WTC11 (cell line): Measurements from ENCODE around the gene PEX11B.

ENCODE experiments used
- AFF4 ChIP-seq: sonication (generic); formaldehyde crosslinking; IDR thresholded peaks from 2 replicates; pipeline ENCODE4 v1.8.1; 2023; ENCODE audit warnings: mild to moderate bottlenecking, missing genetic modification reagents, borderline replicate concordance
- ATF3 ChIP-seq: sonication (generic); formaldehyde crosslinking; conservative IDR thresholded peaks from 2 replicates; pipeline ENCODE4 v1.8.1; 2022; ENCODE audit warnings: mild to moderate bottlenecking, missing genetic modification reagents
- CREB1 ChIP-seq: sonication (generic); formaldehyde crosslinking; IDR thresholded peaks from 2 replicates; pipeline ENCODE4 v1.8.0; 2023; ENCODE audit warnings: mild to moderate bottlenecking, missing genetic modification reagents
- CTCF ChIP-seq: fragments of 200-600 bp; IDR thresholded peaks from 2 replicates; pipeline ENCODE4 v1.8.0; 2022; ENCODE audit warnings: antibody characterized with exemption
- ESRRA ChIP-seq: sonication (generic); formaldehyde crosslinking; IDR thresholded peaks from 2 replicates; pipeline ENCODE4 v1.8.1; 2022; ENCODE audit warnings: mild to moderate bottlenecking, missing genetic modification reagents, borderline replicate concordance
- SP1 ChIP-seq: sonication (generic); formaldehyde crosslinking; conservative IDR thresholded peaks from 2 replicates; pipeline ENCODE4 v1.8.1; 2022; ENCODE audit warnings: missing genetic modification reagents
- STAT6 ChIP-seq: sonication (generic); formaldehyde crosslinking; conservative IDR thresholded peaks from 2 replicates; pipeline ENCODE4 v1.8.1; 2023; ENCODE audit warnings: mild to moderate bottlenecking, low read depth, missing genetic modification reagents, moderate library complexity
- TP53 ChIP-seq: sonication (generic); formaldehyde crosslinking; IDR thresholded peaks from 2 replicates; pipeline ENCODE4 v1.8.1; 2023; ENCODE audit warnings: mild to moderate bottlenecking, missing genetic modification reagents
- ZNF416 ChIP-seq: fragments of 250-450 bp; sonication (Bioruptor Pico); IDR thresholded peaks from 2 replicates; pipeline ENCODE4 v1.9.0; 2021; ENCODE audit warnings: mild to moderate bottlenecking, inconsistent platforms

- TF ChIP-seq CTCF (no peak), ZNF416 (no peak), ESRRA (no peak), STAT6 (CRISPR knock-in tag) (no peak), TP53 (no peak), CREB1 (CRISPR knock-in tag) (no peak), AFF4 (CRISPR knock-in tag) (no peak), SP1 (CRISPR knock-in tag) (no peak), ATF3 (CRISPR knock-in tag) (no peak)
Measured at GRCh38 chr1:145912128-145912641, 6.3 kb downstream of the PEX11B start.
